ENCODE data around the gene ATG7. TPM values are rescaled to one million over a fixed set of nuclear protein-coding genes. Genes with fewer than 3 reads are reported as not detected.
A peak's percentile ranks its signal among the peaks of the same experiment; 100 is the strongest.

The ATG7 gene
- total RNA-seq, 1 donor from 2014 or later: 31.3 TPM

GRCh38 chr3:11554666-11555065 is 282.5 kb downstream of the ATG7 start:
- Histone ChIP-seq H3K4me3 (ENCODE audit: low read depth, low read length) (no peak overlapping the region), H3K36me3 (ENCODE audit: control insufficient read depth, insufficient read depth, low read length) (peaks cover 5% of the 10 kb centered on the region), H3K27me3 (ENCODE audit: control insufficient read depth, insufficient read depth, low read length) (no peaks in the 10 kb centered on the region)
- DNase-seq (ENCODE audit: low read depth): no peak
- no peak for TF ChIP-seq CTCF (IDR thresholded peaks at IDR 0.05; ENCODE audit: insufficient read depth, low read length, poor library complexity, severe bottlenecking)

GRCh38 chr3:11555211-11555782 is 283.1 kb downstream of the ATG7 start:
- H3K36me3 ChIP-seq (ENCODE audit: control insufficient read depth, insufficient read depth, low read length): peaks cover 5% of the 10 kb centered on the region
- H3K4me3 ChIP-seq (ENCODE audit: low read depth, low read length): no peak overlapping the region
- no peaks in the 10 kb centered on the region for H3K27me3 ChIP-seq (ENCODE audit: control insufficient read depth, insufficient read depth, low read length)
- no peak for DNase-seq (ENCODE audit: low read depth)
- no peak for TF ChIP-seq CTCF (IDR thresholded peaks at IDR 0.05; ENCODE audit: insufficient read depth, low read length, poor library complexity, severe bottlenecking)

GRCh38 chr3:11555881-11556633 is 283.9 kb downstream of the ATG7 start:
- no peak overlapping the region for H3K4me3 ChIP-seq (ENCODE audit: low read depth, low read length)
- H3K27me3 ChIP-seq (ENCODE audit: control insufficient read depth, insufficient read depth, low read length): no peaks in the 10 kb centered on the region
- DNase-seq (ENCODE audit: low read depth): no peak
- TF ChIP-seq CTCF (IDR thresholded peaks at IDR 0.05; ENCODE audit: insufficient read depth, low read length, poor library complexity, severe bottlenecking): no peak
- H3K36me3 ChIP-seq (ENCODE audit: control insufficient read depth, insufficient read depth, low read length): peaks cover 5% of the 10 kb centered on the region

- no peak for DNase-seq (ENCODE audit: low read depth)
- no peaks in the 10 kb centered on the region for H3K27me3 ChIP-seq (ENCODE audit: control insufficient read depth, insufficient read depth, low read length)
- TF ChIP-seq CTCF (IDR thresholded peaks at IDR 0.05; ENCODE audit: insufficient read depth, low read length, poor library complexity, severe bottlenecking): no peak
- H3K36me3 ChIP-seq (ENCODE audit: control insufficient read depth, insufficient read depth, low read length): peaks cover 5% of the 10 kb centered on the region
- H3K4me3 ChIP-seq (ENCODE audit: low read depth, low read length): no peak overlapping the region
Observed at GRCh38 chr3:11556851-11557644, 284.9 kb downstream of the ATG7 start.

- peak; percentile 51 for DNase-seq (ENCODE audit: low read depth)
- peaks cover 6% of the 10 kb centered on the region for H3K36me3 ChIP-seq (ENCODE audit: control insufficient read depth, insufficient read depth, low read length)
- no peaks in the 10 kb centered on the region for H3K27me3 ChIP-seq (ENCODE audit: control insufficient read depth, insufficient read depth, low read length)
- no peak for TF ChIP-seq CTCF (IDR thresholded peaks at IDR 0.05; ENCODE audit: insufficient read depth, low read length, poor library complexity, severe bottlenecking)
- H3K4me3 ChIP-seq (ENCODE audit: low read depth, low read length): no peak overlapping the region
Observed at GRCh38 chr3:11558002-11558401, 285.8 kb downstream of the ATG7 start.

All from kidney epithelial cell (primary cell).